HCT116 (cell line): ENCODE data around the gene WFDC6.

Experiments used
- EZH2 ChIP-seq: fragments of 200-600 bp; sonication (generic); IDR thresholded peaks from 2 replicates; pipeline ENCODE4 v1.6.1; 2017; ENCODE audit warnings: antibody characterized with exemption, mixed run types
- EZH2phosphoT487 ChIP-seq: fragments of 200-600 bp; IDR thresholded peaks from 2 replicates; pipeline ENCODE4 v1.6.1; 2018; ENCODE audit warnings: antibody characterized with exemption, borderline replicate concordance
- JUND ChIP-seq: IDR thresholded peaks from 2 replicates; pipeline ENCODE4 v1.6.1; 2012
- POLR2A ChIP-seq: IDR thresholded peaks from 2 replicates; pipeline ENCODE4 v1.7.0; 2011; ENCODE audit warnings: borderline replicate concordance; ENCODE audit not compliant: insufficient read depth, insufficient read length; ENCODE audit errors: extremely low read depth
- POLR2AphosphoS5 ChIP-seq: IDR thresholded peaks from 2 replicates; pipeline ENCODE4 v1.6.1; 2011; ENCODE audit warnings: mild to moderate bottlenecking, low read depth, low read length, moderate library complexity
- SP1 ChIP-seq: IDR thresholded peaks from 2 replicates; pipeline ENCODE4 v1.6.1; 2012; ENCODE audit warnings: low read depth
- YY1 ChIP-seq: IDR thresholded peaks from 2 replicates; pipeline ENCODE4 v1.6.1; 2011; ENCODE audit warnings: low read length, low read depth, moderate library complexity, mild to moderate bottlenecking; ENCODE audit not compliant: insufficient replicate concordance; ENCODE audit errors: extremely low read depth
- TF ChIP-seq, protein P1 (sequence below), 3 experiments: fragments of 200-600 bp in 1 of 3; sonication (generic) in 1 of 3; IDR thresholded peaks in 2 of 3; conservative IDR thresholded peaks in 1 of 3; 2 replicates each; pipeline ENCODE4 v1.5.1; 2012 to 2017; ENCODE audit warnings: low read depth in 2 of 3, low read length in 2 of 3, antibody characterized with exemption in 1 of 3, borderline replicate concordance in 1 of 3, control low read depth in 1 of 3, mild to moderate bottlenecking in 1 of 3, mixed read lengths in 1 of 3, mixed run types in 1 of 3, moderate library complexity in 1 of 3; ENCODE audit not compliant: insufficient read depth in 1 of 3
- TF ChIP-seq, protein P2 (sequence below): IDR thresholded peaks from 2 replicates; pipeline ENCODE4 v1.6.1; 2012
- TF ChIP-seq, protein P3 (sequence below): IDR thresholded peaks from 2 replicates; pipeline ENCODE4 v1.6.1; 2012; ENCODE audit warnings: low read depth
- TF ChIP-seq, protein P4 (sequence below): IDR thresholded peaks from 2 replicates; pipeline ENCODE4 v1.6.1; 2012

DNA sequence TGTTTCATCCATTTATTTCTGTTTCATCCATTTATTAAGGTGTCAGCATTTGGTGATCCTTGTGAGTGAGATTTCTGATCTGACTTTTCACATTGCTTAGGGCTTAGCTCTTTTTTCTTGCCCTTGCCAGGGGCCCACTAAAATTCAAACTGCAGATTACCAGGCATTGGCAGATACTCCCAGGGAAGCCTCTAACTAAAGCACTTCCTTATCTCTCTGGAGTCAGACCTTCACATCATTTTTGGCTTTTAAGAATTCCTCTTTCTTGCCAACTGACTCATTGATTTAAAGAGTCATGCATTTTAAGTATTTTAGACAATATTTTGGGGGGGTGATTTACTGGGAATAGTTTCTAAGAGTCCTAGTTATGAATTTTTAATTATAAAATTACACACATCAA is 42.4 kb upstream of the WFDC6 start:
- TF ChIP-seq JUND (no peak), EZH2phosphoT487 (no peak), POLR2A (no peak), YY1 (no peak), POLR2AphosphoS5 (no peak), SP1 (no peak), EZH2 (no peak)
- TF ChIP-seq, protein P1, sequence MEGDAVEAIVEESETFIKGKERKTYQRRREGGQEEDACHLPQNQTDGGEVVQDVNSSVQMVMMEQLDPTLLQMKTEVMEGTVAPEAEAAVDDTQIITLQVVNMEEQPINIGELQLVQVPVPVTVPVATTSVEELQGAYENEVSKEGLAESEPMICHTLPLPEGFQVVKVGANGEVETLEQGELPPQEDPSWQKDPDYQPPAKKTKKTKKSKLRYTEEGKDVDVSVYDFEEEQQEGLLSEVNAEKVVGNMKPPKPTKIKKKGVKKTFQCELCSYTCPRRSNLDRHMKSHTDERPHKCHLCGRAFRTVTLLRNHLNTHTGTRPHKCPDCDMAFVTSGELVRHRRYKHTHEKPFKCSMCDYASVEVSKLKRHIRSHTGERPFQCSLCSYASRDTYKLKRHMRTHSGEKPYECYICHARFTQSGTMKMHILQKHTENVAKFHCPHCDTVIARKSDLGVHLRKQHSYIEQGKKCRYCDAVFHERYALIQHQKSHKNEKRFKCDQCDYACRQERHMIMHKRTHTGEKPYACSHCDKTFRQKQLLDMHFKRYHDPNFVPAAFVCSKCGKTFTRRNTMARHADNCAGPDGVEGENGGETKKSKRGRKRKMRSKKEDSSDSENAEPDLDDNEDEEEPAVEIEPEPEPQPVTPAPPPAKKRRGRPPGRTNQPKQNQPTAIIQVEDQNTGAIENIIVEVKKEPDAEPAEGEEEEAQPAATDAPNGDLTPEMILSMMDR (IDR thresholded peaks at IDR 0.05 in 2 of 3, conservative IDR thresholded peaks at IDR 0.05 in 1 of 3; ENCODE audit: borderline replicate concordance in 1 of 3, insufficient read depth in 1 of 3, low read depth in 2 of 3, low read length in 2 of 3) = no peak
- TF ChIP-seq, protein P2, sequence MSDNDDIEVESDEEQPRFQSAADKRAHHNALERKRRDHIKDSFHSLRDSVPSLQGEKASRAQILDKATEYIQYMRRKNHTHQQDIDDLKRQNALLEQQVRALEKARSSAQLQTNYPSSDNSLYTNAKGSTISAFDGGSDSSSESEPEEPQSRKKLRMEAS = no peak
- TF ChIP-seq, protein P3, sequence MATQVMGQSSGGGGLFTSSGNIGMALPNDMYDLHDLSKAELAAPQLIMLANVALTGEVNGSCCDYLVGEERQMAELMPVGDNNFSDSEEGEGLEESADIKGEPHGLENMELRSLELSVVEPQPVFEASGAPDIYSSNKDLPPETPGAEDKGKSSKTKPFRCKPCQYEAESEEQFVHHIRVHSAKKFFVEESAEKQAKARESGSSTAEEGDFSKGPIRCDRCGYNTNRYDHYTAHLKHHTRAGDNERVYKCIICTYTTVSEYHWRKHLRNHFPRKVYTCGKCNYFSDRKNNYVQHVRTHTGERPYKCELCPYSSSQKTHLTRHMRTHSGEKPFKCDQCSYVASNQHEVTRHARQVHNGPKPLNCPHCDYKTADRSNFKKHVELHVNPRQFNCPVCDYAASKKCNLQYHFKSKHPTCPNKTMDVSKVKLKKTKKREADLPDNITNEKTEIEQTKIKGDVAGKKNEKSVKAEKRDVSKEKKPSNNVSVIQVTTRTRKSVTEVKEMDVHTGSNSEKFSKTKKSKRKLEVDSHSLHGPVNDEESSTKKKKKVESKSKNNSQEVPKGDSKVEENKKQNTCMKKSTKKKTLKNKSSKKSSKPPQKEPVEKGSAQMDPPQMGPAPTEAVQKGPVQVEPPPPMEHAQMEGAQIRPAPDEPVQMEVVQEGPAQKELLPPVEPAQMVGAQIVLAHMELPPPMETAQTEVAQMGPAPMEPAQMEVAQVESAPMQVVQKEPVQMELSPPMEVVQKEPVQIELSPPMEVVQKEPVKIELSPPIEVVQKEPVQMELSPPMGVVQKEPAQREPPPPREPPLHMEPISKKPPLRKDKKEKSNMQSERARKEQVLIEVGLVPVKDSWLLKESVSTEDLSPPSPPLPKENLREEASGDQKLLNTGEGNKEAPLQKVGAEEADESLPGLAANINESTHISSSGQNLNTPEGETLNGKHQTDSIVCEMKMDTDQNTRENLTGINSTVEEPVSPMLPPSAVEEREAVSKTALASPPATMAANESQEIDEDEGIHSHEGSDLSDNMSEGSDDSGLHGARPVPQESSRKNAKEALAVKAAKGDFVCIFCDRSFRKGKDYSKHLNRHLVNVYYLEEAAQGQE = no peak
- TF ChIP-seq, protein P4, sequence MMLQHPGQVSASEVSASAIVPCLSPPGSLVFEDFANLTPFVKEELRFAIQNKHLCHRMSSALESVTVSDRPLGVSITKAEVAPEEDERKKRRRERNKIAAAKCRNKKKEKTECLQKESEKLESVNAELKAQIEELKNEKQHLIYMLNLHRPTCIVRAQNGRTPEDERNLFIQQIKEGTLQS = no peak
